GM12873 (cell line): Measurements from ENCODE around the gene TLNRD1.

Experiments used
- TF ChIP-seq, protein P1 (sequence below): IDR thresholded peaks from 2 replicates; pipeline ENCODE4 v1.5.1; 2012; ENCODE audit warnings: low read depth, mild to moderate bottlenecking, moderate library complexity, low read length, control low read depth; ENCODE audit not compliant: insufficient read depth; ENCODE audit errors: missing control alignments

The TLNRD1 gene

DNA sequence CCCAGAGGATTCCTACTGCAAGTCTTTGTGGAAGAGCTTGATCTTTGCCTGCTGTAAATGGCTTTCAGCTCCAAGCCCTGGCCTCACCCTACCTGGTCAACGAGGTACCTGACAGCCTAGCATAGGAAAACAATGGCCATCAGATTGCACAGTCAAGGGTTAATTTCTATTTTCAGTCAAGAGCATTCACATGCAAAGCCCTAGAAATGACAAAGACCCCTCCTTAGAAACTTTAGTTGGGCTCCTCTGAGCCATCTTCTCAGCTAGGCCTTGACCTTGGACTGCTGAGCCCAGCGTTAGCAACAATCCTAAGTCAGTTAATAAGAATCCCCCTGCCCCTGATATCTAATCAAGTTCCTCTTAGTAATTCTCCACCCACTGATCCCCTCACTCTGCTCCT lies 29.6 kb upstream of the TLNRD1 start:
- TF ChIP-seq, protein P1, sequence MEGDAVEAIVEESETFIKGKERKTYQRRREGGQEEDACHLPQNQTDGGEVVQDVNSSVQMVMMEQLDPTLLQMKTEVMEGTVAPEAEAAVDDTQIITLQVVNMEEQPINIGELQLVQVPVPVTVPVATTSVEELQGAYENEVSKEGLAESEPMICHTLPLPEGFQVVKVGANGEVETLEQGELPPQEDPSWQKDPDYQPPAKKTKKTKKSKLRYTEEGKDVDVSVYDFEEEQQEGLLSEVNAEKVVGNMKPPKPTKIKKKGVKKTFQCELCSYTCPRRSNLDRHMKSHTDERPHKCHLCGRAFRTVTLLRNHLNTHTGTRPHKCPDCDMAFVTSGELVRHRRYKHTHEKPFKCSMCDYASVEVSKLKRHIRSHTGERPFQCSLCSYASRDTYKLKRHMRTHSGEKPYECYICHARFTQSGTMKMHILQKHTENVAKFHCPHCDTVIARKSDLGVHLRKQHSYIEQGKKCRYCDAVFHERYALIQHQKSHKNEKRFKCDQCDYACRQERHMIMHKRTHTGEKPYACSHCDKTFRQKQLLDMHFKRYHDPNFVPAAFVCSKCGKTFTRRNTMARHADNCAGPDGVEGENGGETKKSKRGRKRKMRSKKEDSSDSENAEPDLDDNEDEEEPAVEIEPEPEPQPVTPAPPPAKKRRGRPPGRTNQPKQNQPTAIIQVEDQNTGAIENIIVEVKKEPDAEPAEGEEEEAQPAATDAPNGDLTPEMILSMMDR = peak; percentile 6

GRCh38 chr15:80972276-80972675 lies 28.4 kb upstream of the TLNRD1 start:
- TF ChIP-seq, protein P1 = no peak

DNA sequence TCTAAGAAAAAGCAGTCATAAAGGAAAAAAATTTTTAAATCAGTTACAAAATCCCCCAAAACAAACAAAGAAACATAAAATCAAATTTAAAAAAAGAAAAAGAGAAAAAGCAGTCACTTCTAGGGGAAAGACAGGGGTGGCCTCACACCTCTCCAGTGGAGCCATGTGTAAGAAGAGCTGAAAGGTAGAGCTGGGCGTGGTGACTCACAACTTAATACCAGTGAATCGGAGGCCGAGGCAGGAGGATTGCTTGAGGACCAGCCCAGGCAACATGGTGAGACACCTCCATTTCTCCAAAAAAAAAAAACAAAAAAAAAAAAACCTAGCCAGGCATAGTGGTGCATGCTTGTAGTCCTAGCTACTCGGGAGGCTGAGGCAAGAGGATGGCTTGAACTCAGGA lies 25.8 kb upstream of the TLNRD1 start:
- TF ChIP-seq, protein P1 = no peak

GRCh38 chr15:80976851-80977250 lies 23.9 kb upstream of the TLNRD1 start:
- TF ChIP-seq, protein P1 = no peak

GRCh38 chr15:80977627-80978036 lies 23.1 kb upstream of the TLNRD1 start:
- TF ChIP-seq, protein P1 = peak; percentile 50

DNA sequence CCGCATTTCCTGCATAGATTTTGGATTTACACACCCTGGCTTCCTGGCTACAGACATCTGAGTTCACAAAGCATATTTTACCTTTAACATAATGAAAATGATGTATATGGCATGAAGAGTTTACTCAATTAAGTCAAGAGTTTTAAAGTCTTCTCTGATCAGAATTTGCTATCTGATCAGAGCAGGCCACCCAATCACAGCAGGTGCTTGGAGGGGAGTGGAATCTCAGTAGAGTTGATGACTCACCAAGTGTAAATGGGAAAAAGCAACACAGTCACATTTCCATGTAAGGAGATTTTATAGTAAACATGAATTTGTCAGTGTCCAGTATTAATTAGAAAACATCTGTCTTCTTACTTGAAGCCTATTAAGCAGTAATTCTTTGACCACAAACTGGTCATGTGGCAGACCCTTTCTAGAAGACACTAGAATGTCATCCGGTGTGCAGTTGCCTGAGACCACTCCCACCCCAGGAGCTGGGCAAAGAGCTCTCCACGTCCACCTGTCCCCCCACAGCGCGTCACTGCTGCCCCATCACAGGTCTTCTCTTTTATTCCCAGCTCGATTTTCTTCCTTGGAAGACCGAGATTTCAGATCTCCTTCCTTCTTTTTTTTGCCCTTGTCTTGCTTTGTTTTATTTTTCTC lies 21.9 kb upstream of the TLNRD1 start:
- TF ChIP-seq, protein P1 = no peak

- TF ChIP-seq, protein P1 = no peak
Measured at GRCh38 chr15:80979538-80980200, 21.1 kb upstream of the TLNRD1 start.
